Mesenchymal stem cell (in vitro differentiated cells and primary cell): ENCODE measurements around the gene ZNF431.
"Not testable (repeated sequence)": the region's sequence is repeated elsewhere in the genome, so short reads cannot be mapped to it uniquely, and the experiment has no call there.

ENCODE experiments used
- DNase-seq: peaks from one replicate; pipeline ENCODE4 v3.0.0-alpha.2; 2013
- H2AFZ ChIP-seq: one replicate; pipeline ENCODE4 v1.6.1; 2013; ENCODE audit warnings: low read depth, mild to moderate bottlenecking, control low read depth, inconsistent platforms, low read length, moderate library complexity
- H2AK5ac ChIP-seq: 2 replicates; pipeline ENCODE4 v1.6.1; 2013; ENCODE audit warnings: low read length, moderate library complexity, mild to moderate bottlenecking, inconsistent platforms; ENCODE audit not compliant: severe bottlenecking
- H2BK120ac ChIP-seq: one replicate; pipeline ENCODE4 v1.6.1; 2013; ENCODE audit warnings: low read depth, mild to moderate bottlenecking, inconsistent platforms, low read length, moderate library complexity
- H2BK12ac ChIP-seq, 2 experiments: one replicate each; pipeline ENCODE4 v1.6.1; 2013; ENCODE audit warnings: inconsistent platforms in 2 of 2, low read length in 2 of 2, mild to moderate bottlenecking in 2 of 2, moderate library complexity in 2 of 2, control low read depth in 1 of 2
- H2BK15ac ChIP-seq: one replicate; pipeline ENCODE4 v1.6.1; 2013; ENCODE audit warnings: mild to moderate bottlenecking, low read depth, inconsistent platforms; ENCODE audit not compliant: poor library complexity, severe bottlenecking
- H2BK5ac ChIP-seq: 2 replicates; pipeline ENCODE4 v1.6.1; 2013; ENCODE audit warnings: low read depth, mild to moderate bottlenecking, low read length, control low read depth, inconsistent platforms; ENCODE audit not compliant: poor library complexity, severe bottlenecking
- H3K14ac ChIP-seq, 2 experiments: one replicate each; pipeline ENCODE4 v1.6.1; 2013; ENCODE audit warnings: inconsistent platforms in 2 of 2, low read length in 2 of 2, control low read depth in 1 of 2, mild to moderate bottlenecking in 1 of 2, moderate library complexity in 1 of 2
- H3K18ac ChIP-seq, 2 experiments: one replicate each; pipeline ENCODE4 v1.6.1; 2013; ENCODE audit warnings: inconsistent platforms in 2 of 2, low read length in 2 of 2, control low read depth in 1 of 2, low read depth in 1 of 2, mild to moderate bottlenecking in 1 of 2
- H3K23ac ChIP-seq, 2 experiments: one replicate each; pipeline ENCODE4 v1.6.1; 2013; ENCODE audit warnings: inconsistent platforms in 2 of 2, low read length in 2 of 2, mild to moderate bottlenecking in 2 of 2, moderate library complexity in 2 of 2, control low read depth in 1 of 2
- H3K27ac ChIP-seq: 2 replicates; pipeline ENCODE4 v1.5.1; 2013; ENCODE audit warnings: mild to moderate bottlenecking, moderate library complexity, low read length, control low read depth, inconsistent platforms; ENCODE audit not compliant: poor library complexity, severe bottlenecking
- H3K27me3 ChIP-seq, 2 experiments: 2 replicates each; pipeline versions ENCODE4 v1.6.1 to v1.7.0; 2013; ENCODE audit warnings: low read length in 2 of 2, mild to moderate bottlenecking in 2 of 2, moderate library complexity in 2 of 2, control low read depth in 1 of 2, inconsistent platforms in 1 of 2; ENCODE audit not compliant: control insufficient read depth in 1 of 2, insufficient read depth in 1 of 2
- H3K36me3 ChIP-seq, 2 experiments: 2 replicates each; pipeline versions ENCODE4 v1.6.1 to v1.7.0; 2013; ENCODE audit warnings: low read length in 2 of 2, control low read depth in 1 of 2, inconsistent platforms in 1 of 2, low read depth in 1 of 2, mild to moderate bottlenecking in 1 of 2; ENCODE audit not compliant: insufficient read depth in 2 of 2, control insufficient read depth in 1 of 2
- H3K4ac ChIP-seq, 2 experiments: one replicate each; pipeline ENCODE4 v1.6.1; 2013; ENCODE audit warnings: inconsistent platforms in 2 of 2, low read length in 2 of 2, mild to moderate bottlenecking in 2 of 2, moderate library complexity in 2 of 2, control low read depth in 1 of 2, low read depth in 1 of 2
- H3K4me1 ChIP-seq: 2 replicates; pipeline ENCODE4 v1.6.1; 2013; ENCODE audit warnings: low read depth, low read length, control low read depth; ENCODE audit not compliant: control insufficient read depth, insufficient read depth
- H3K4me2 ChIP-seq: 2 replicates; pipeline ENCODE4 v1.6.1; 2013; ENCODE audit warnings: low read length, mild to moderate bottlenecking, inconsistent platforms; ENCODE audit not compliant: poor library complexity, severe bottlenecking
- H3K4me3 ChIP-seq, 2 experiments: 2 replicates each; pipeline versions ENCODE4 v1.5.1 to v1.7.0; 2013; ENCODE audit warnings: low read length in 2 of 2, mild to moderate bottlenecking in 2 of 2, control low read depth in 1 of 2, low read depth in 1 of 2; ENCODE audit not compliant: insufficient read depth in 1 of 2
- H3K79me1 ChIP-seq: replicated peaks from 2 replicates; pipeline ENCODE4 v1.6.1; 2013; ENCODE audit warnings: mild to moderate bottlenecking, control low read depth, low read length, inconsistent platforms; ENCODE audit not compliant: poor library complexity, severe bottlenecking
- H3K9ac ChIP-seq: 2 replicates; pipeline ENCODE4 v1.7.0; 2013; ENCODE audit warnings: mild to moderate bottlenecking, low read length, moderate library complexity
- H3K9me3 ChIP-seq: 2 replicates; pipeline ENCODE4 v1.7.0; 2013; ENCODE audit warnings: mild to moderate bottlenecking, low read length; ENCODE audit not compliant: control insufficient read depth
- H4K8ac ChIP-seq: one replicate; pipeline ENCODE4 v1.6.1; 2013; ENCODE audit warnings: inconsistent platforms, mild to moderate bottlenecking, low read length, moderate library complexity
- H4K91ac ChIP-seq: one replicate; pipeline ENCODE4 v1.6.1; 2013; ENCODE audit warnings: mild to moderate bottlenecking, low read length, inconsistent platforms
- WGBS: methylation state at CpG from one replicate; pipeline ENCODE4 v1.1.7; 2013; ENCODE audit warnings: mixed read lengths; 5-methylcytosine and 5-hydroxymethylcytosine counted together

The ZNF431 gene

GRCh38 chr19:21135433-21135832, 6.4 kb upstream of the ZNF431 start:
- H2AFZ ChIP-seq, result no peak overlapping the region
- H3K27me3 ChIP-seq, result no peaks in the 10 kb centered on the region
- peaks cover 3% of the 10 kb centered on the region for H3K9me3 ChIP-seq
- H4K91ac ChIP-seq, result no peak overlapping the region
- H2BK120ac ChIP-seq, result no peak overlapping the region
- H3K4me1 ChIP-seq, result no peaks in the 10 kb centered on the region
- H3K4ac ChIP-seq, result no peak overlapping the region
- 82% methylated on average over 8 of the region's 8 CpGs for WGBS
- H3K4me3 ChIP-seq, result no peak overlapping the region
- no peaks in the 10 kb centered on the region for H3K79me1 ChIP-seq
- H3K14ac ChIP-seq, result no peak overlapping the region
- DNase-seq, result no peak
- H3K4me2 ChIP-seq, result no peak overlapping the region
- H2BK5ac ChIP-seq, result no peak overlapping the region
- H2BK15ac ChIP-seq, result no peak overlapping the region
- H3K23ac ChIP-seq, result no peak overlapping the region
- no peak overlapping the region for H2BK12ac ChIP-seq
- no peak overlapping the region for H3K9ac ChIP-seq
- no peak overlapping the region for H3K27ac ChIP-seq
- H3K18ac ChIP-seq, result no peak overlapping the region
- H3K36me3 ChIP-seq, result no peaks in the 10 kb centered on the region
- no peak overlapping the region for H4K8ac ChIP-seq
- no peak overlapping the region for H2AK5ac ChIP-seq

- H2BK15ac ChIP-seq, result no peak overlapping the region
- no peak overlapping the region for H2BK120ac ChIP-seq
- H3K4me1 ChIP-seq, result peaks cover 1% of the 10 kb centered on the region
- no peak overlapping the region for H2BK12ac ChIP-seq
- H4K8ac ChIP-seq, result no peak overlapping the region
- no peak overlapping the region for H2BK5ac ChIP-seq
- H3K14ac ChIP-seq, result no peak overlapping the region
- no peak overlapping the region for H2AK5ac ChIP-seq
- no peak overlapping the region for H3K23ac ChIP-seq
- peaks cover 1% of the 10 kb centered on the region for H3K79me1 ChIP-seq
- H3K18ac ChIP-seq, result no peak overlapping the region
- H3K4me2 ChIP-seq, result no peak overlapping the region
- H3K9ac ChIP-seq, result no peak overlapping the region
- DNase-seq, result no peak
- no peak overlapping the region for H3K27ac ChIP-seq
- no peak overlapping the region for H2AFZ ChIP-seq
- H3K27me3 ChIP-seq, result no peaks in the 10 kb centered on the region
- H4K91ac ChIP-seq, result no peak overlapping the region
- H3K36me3 ChIP-seq, result no peaks in the 10 kb centered on the region
- H3K4ac ChIP-seq, result no peak overlapping the region
- H3K9me3 ChIP-seq, result no peaks in the 10 kb centered on the region
- H3K4me3 ChIP-seq, result no peak overlapping the region
These were observed 3.7 kb upstream of the ZNF431 start for GRCh38 chr19:21138130-21138529.

- peak overlapping the region; percentile 69 for H4K8ac ChIP-seq
- DNase-seq, result not testable (repeated sequence)
These were observed 834 bp upstream of the ZNF431 start for GRCh38 chr19:21141006-21141405.

GRCh38 chr19:21143428-21143827, 1.6 kb downstream of the ZNF431 start:
- Histone ChIP-seq H3K79me1 (peaks cover 14% of the 10 kb centered on the region), H3K23ac (no peak overlapping the region), H2AFZ (no peak overlapping the region), H4K8ac (no peak overlapping the region), H3K18ac (no peak overlapping the region), H3K14ac (no peak overlapping the region), H3K27me3 (no peaks in the 10 kb centered on the region), H4K91ac (no peak overlapping the region), H2BK12ac (no peak overlapping the region), H2BK5ac (peak overlapping the region; percentile 40), H3K4me3 (peak overlapping the region in 1 of 2 experiments; percentile 96), H3K9me3 (peaks cover 22% of the 10 kb centered on the region), H3K4ac (no peak overlapping the region), H3K4me1 (peaks cover 1% of the 10 kb centered on the region), H3K4me2 (no peak overlapping the region), H3K27ac (no peak overlapping the region), H2BK120ac (no peak overlapping the region), H3K36me3 (peaks cover 15 to 48% of the 10 kb centered on the region in 2 experiments), H2AK5ac (no peak overlapping the region), H3K9ac (peak overlapping the region; percentile 98), H2BK15ac (no peak overlapping the region)
- 98% methylated on average over 5 of the region's 5 CpGs for WGBS
- DNase-seq, result no peak

More at GRCh38 chr19:21141006-21141405, 834 bp upstream of the ZNF431 start:
- H3K18ac ChIP-seq, H2BK12ac ChIP-seq, H3K4me3 ChIP-seq, H3K14ac ChIP-seq, H3K4ac ChIP-seq, H2AK5ac ChIP-seq, H3K79me1 ChIP-seq, H3K27me3 ChIP-seq, H2BK120ac ChIP-seq, H3K23ac ChIP-seq, H4K91ac ChIP-seq, H2BK15ac ChIP-seq, H3K4me2 ChIP-seq, H3K4me1 ChIP-seq, H2BK5ac ChIP-seq, H3K9me3 ChIP-seq, H3K27ac ChIP-seq: not testable (repeated sequence)
- H3K36me3 ChIP-seq, result peaks cover 8 to 25% of the 10 kb centered on the region in 2 experiments
- H2AFZ ChIP-seq, result peak overlapping the region; percentile 29
- WGBS, result 100% methylated on average over 1 of the region's 1 CpG
- H3K9ac ChIP-seq, result peak overlapping the region; percentile 98
